Stromal cell of bone marrow (primary cell): Measurements from ENCODE around the gene SULT1C2.
"Not testable (repeated sequence)": the region's sequence is repeated elsewhere in the genome, so short reads cannot be mapped to it uniquely, and the experiment has no call there.

ENCODE experiments used
- DNase-seq: peaks from one replicate; pipeline ENCODE4 v3.0.0-alpha.2; 2012; ENCODE audit warnings: low read depth

Gene SULT1C2

GRCh38 chr2:108351889-108352288, 63.2 kb downstream of the SULT1C2 start:
- peak; percentile 63 for DNase-seq

DNA sequence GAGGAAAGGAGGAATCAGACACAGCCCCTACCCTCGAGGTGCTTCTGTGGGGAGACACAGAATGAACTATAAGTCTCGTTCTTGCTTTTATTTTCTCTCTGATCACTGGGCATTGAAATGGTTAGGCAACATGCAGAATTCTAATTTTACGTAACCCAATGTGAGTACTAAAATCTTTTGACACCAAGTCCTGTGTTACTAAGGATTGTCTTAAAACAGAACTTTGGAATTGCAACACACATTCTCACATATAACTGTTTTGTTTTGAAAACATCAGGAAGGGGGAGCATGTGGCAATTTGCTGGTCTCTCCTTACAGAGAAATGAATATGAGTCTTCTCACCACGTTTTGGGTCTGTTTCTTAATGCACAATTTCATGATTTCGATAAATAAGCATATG, 65.4 kb downstream of the SULT1C2 start:
- no peak for DNase-seq

GRCh38 chr2:108355906-108356734, 67.4 kb downstream of the SULT1C2 start:
- no peak for DNase-seq

GRCh38 chr2:108359336-108359735, 70.6 kb downstream of the SULT1C2 start:
- DNase-seq, result not testable (repeated sequence)
